Trophoblast cell (in vitro differentiated cells and primary cell): Measurements from ENCODE around the gene AHSA1. TPM values are rescaled to one million over a fixed set of nuclear protein-coding genes. Genes with fewer than 3 reads are reported as not detected.
"Not testable (repeated sequence)": the region's sequence is repeated elsewhere in the genome, so short reads cannot be mapped to it uniquely, and the experiment has no call there.

Source experiments
- DNase-seq, 2 donors: peaks; one replicate each; pipeline ENCODE4 v3.0.0-alpha.2; 2016
- H2AFZ ChIP-seq: 2 replicates; pipeline ENCODE4 v1.6.1; 2013; ENCODE audit warnings: low read length, moderate library complexity, mild to moderate bottlenecking; ENCODE audit not compliant: insufficient read depth, poor library complexity
- H2AK5ac ChIP-seq: 2 replicates; pipeline ENCODE4 v1.6.1; 2013; ENCODE audit warnings: mild to moderate bottlenecking, low read length
- H2BK120ac ChIP-seq: 2 replicates; pipeline ENCODE4 v1.6.1; 2013; ENCODE audit warnings: low read length, mild to moderate bottlenecking, moderate library complexity; ENCODE audit not compliant: insufficient read depth, poor library complexity
- H2BK12ac ChIP-seq: 2 replicates; pipeline ENCODE4 v1.6.1; 2013; ENCODE audit warnings: mild to moderate bottlenecking, low read length, moderate library complexity
- H2BK5ac ChIP-seq: 2 replicates; pipeline ENCODE4 v1.6.1; 2013; ENCODE audit warnings: low read length, low read depth, moderate library complexity, mild to moderate bottlenecking; ENCODE audit not compliant: poor library complexity
- H3K14ac ChIP-seq: 2 replicates; pipeline ENCODE4 v1.6.1; 2013; ENCODE audit warnings: mild to moderate bottlenecking, low read length
- H3K18ac ChIP-seq: 2 replicates; pipeline ENCODE4 v1.6.1; 2013; ENCODE audit warnings: mild to moderate bottlenecking, low read length
- H3K23ac ChIP-seq: 2 replicates; pipeline ENCODE4 v1.6.1; 2013; ENCODE audit warnings: low read length
- H3K27ac ChIP-seq: 2 replicates; pipeline ENCODE4 v1.5.1; 2013; ENCODE audit warnings: low read depth, mild to moderate bottlenecking, inconsistent platforms, low read length, moderate library complexity
- H3K27me3 ChIP-seq: 2 replicates; pipeline ENCODE4 v1.6.1; 2013; ENCODE audit warnings: inconsistent platforms, mild to moderate bottlenecking, low read length, moderate library complexity; ENCODE audit not compliant: insufficient read depth
- H3K36me3 ChIP-seq, 2 experiments: 1 replicate in 1 of 2; 2 replicates in 1 of 2; pipeline ENCODE4 v1.6.1; 2013; ENCODE audit warnings: low read length in 2 of 2, mild to moderate bottlenecking in 2 of 2, moderate library complexity in 1 of 2; ENCODE audit not compliant: insufficient read depth in 2 of 2, control insufficient read depth in 1 of 2
- H3K4ac ChIP-seq: 2 replicates; pipeline ENCODE4 v1.6.1; 2013; ENCODE audit warnings: low read depth, mild to moderate bottlenecking, low read length, moderate library complexity
- H3K4me1 ChIP-seq, 2 experiments: 1 replicate in 1 of 2; 2 replicates in 1 of 2; pipeline ENCODE4 v1.6.1; 2013; ENCODE audit warnings: low read length in 2 of 2, mild to moderate bottlenecking in 2 of 2, moderate library complexity in 1 of 2; ENCODE audit not compliant: insufficient read depth in 2 of 2, control insufficient read depth in 1 of 2
- H3K4me2 ChIP-seq: 2 replicates; pipeline ENCODE4 v1.6.1; 2013; ENCODE audit warnings: inconsistent platforms, mild to moderate bottlenecking, low read length, moderate library complexity
- H3K4me3 ChIP-seq: 2 replicates; pipeline ENCODE4 v1.5.1; 2013; ENCODE audit warnings: mild to moderate bottlenecking, low read depth, low read length, inconsistent platforms
- H3K79me1 ChIP-seq: one replicate; pipeline ENCODE4 v1.6.1; 2013; ENCODE audit warnings: low read length
- H3K79me2 ChIP-seq: 2 replicates; pipeline ENCODE4 v1.6.1; 2013; ENCODE audit warnings: low read length, mild to moderate bottlenecking; ENCODE audit not compliant: control insufficient read depth, insufficient read depth, poor library complexity
- H3K9ac ChIP-seq: 2 replicates; pipeline ENCODE4 v1.6.1; 2013; ENCODE audit warnings: mild to moderate bottlenecking, low read length
- H3K9me3 ChIP-seq: 2 replicates; pipeline ENCODE4 v1.6.1; 2013; ENCODE audit warnings: low read depth, mild to moderate bottlenecking, control low read depth, inconsistent platforms, low read length; ENCODE audit not compliant: insufficient read depth
- H4K12ac ChIP-seq: 2 replicates; pipeline ENCODE4 v1.6.1; 2013; ENCODE audit warnings: low read depth, mild to moderate bottlenecking, low read length, moderate library complexity
- H4K8ac ChIP-seq: 2 replicates; pipeline ENCODE4 v1.6.1; 2013; ENCODE audit warnings: low read depth, mild to moderate bottlenecking, low read length, moderate library complexity
- H4K91ac ChIP-seq: one replicate; pipeline ENCODE4 v1.6.1; 2013; ENCODE audit warnings: low read depth, mild to moderate bottlenecking, low read length, moderate library complexity
- WGBS: extraction: QIAGEN DNeasy Blood & Tissue Kit; methylation state at CpG from one replicate; pipeline ENCODE4 v1.1.7; 2013; ENCODE audit warnings: missing lambda C conversion rate; ENCODE audit not compliant: insufficient read length, insufficient coverage; ENCODE audit errors: extremely low coverage; 5-methylcytosine and 5-hydroxymethylcytosine counted together
- polyA plus RNA-seq: library from polyadenylated mRNA; stranded (reverse); fragments of 200-250 nt; gene quantifications from 2 replicates; pipeline ENCODE4 v1.2.3, GENCODE V29; 2013

AHSA1 gene
- polyA plus RNA-seq, result 98.3 and 100 TPM in 2 replicates

GRCh38 chr14:77457522-77458248 lies at the start of gene AHSA1, which contains the start of gene VIPAS39:
Gene AHSA1, plus strand, starts transcription at chr14:77458093. Its CDS starts 97 bp downstream, at chr14:77458190.
Gene VIPAS39, minus strand, starts transcription at chr14:77457601. Its CDS starts 3,499 bp downstream, at chr14:77454102.
- H4K8ac ChIP-seq, result peak within 1 kb of the TSS; percentile 72
- H3K79me1 ChIP-seq, result peaks cover 9% of the 10 kb centered on the region
- H2BK5ac ChIP-seq, result peak within 1 kb of the TSS; percentile 73
- H3K4me1 ChIP-seq, result no peaks in the 10 kb centered on the region
- no peak within 1 kb of the TSS for H3K23ac ChIP-seq
- peak within 1 kb of the TSS; percentile 75 for H3K14ac ChIP-seq
- H3K9ac ChIP-seq, result peak within 1 kb of the TSS; percentile 96
- peak within 1 kb of the TSS; percentile 67 for H3K27ac ChIP-seq
- H3K79me2 ChIP-seq, result peaks cover 8% of the 10 kb centered on the region
- H2AK5ac ChIP-seq, result peak within 1 kb of the TSS; percentile 16
- peaks cover 12 to 32% of the 10 kb centered on the region in 2 experiments for H3K36me3 ChIP-seq
- H2AFZ ChIP-seq, result peak within 1 kb of the TSS; percentile 50
- H3K9me3 ChIP-seq, result no peaks in the 10 kb centered on the region
- H2BK12ac ChIP-seq, result no peak within 1 kb of the TSS
- peak; percentile 98 for DNase-seq
- H3K4ac ChIP-seq, result peak within 1 kb of the TSS; percentile 46
- peak within 1 kb of the TSS; percentile 94 for H3K4me3 ChIP-seq
- WGBS, result no CpG with 5 or more reads among the region's 50 CpGs
- peak within 1 kb of the TSS; percentile 27 for H2BK120ac ChIP-seq
- peak within 1 kb of the TSS; percentile 64 for H4K91ac ChIP-seq
- no peaks in the 10 kb centered on the region for H3K27me3 ChIP-seq
- H4K12ac ChIP-seq, result peak within 1 kb of the TSS; percentile 26
- H3K18ac ChIP-seq, result peak within 1 kb of the TSS; percentile 71
- H3K4me2 ChIP-seq, result peak within 1 kb of the TSS; percentile 90

- no peak overlapping the region for H4K91ac ChIP-seq
- H3K4ac ChIP-seq, result no peak overlapping the region
- H2BK5ac ChIP-seq, result no peak overlapping the region
- no peak overlapping the region for H3K18ac ChIP-seq
- no peak overlapping the region for H2BK120ac ChIP-seq
- H3K23ac ChIP-seq, result no peak overlapping the region
- no peak overlapping the region for H4K12ac ChIP-seq
- no peaks in the 10 kb centered on the region for H3K4me1 ChIP-seq
- no peak overlapping the region for H3K27ac ChIP-seq
- H3K14ac ChIP-seq, result no peak overlapping the region
- H3K27me3 ChIP-seq, result no peaks in the 10 kb centered on the region
- no CpG with 5 or more reads among the region's 3 CpGs for WGBS
- H2AFZ ChIP-seq, result no peak overlapping the region
- H2AK5ac ChIP-seq, result no peak overlapping the region
- no peak overlapping the region for H4K8ac ChIP-seq
- H3K9me3 ChIP-seq, result no peaks in the 10 kb centered on the region
- H2BK12ac ChIP-seq, result no peak overlapping the region
- H3K79me2 ChIP-seq, result no peaks in the 10 kb centered on the region
- no peak overlapping the region for H3K9ac ChIP-seq
- H3K79me1 ChIP-seq, result no peaks in the 10 kb centered on the region
- no peaks in the 10 kb centered on the region for H3K36me3 ChIP-seq
- no peak for DNase-seq
- no peak overlapping the region for H3K4me2 ChIP-seq
- no peak overlapping the region for H3K4me3 ChIP-seq
Observed at GRCh38 chr14:77409131-77409533, 48.8 kb upstream of the AHSA1 start.

- H2AK5ac ChIP-seq, H2BK120ac ChIP-seq, H3K4me2 ChIP-seq, H4K91ac ChIP-seq, DNase-seq, H4K12ac ChIP-seq, H3K4me1 ChIP-seq, H3K23ac ChIP-seq, H3K18ac ChIP-seq, H3K9ac ChIP-seq, H3K79me2 ChIP-seq, H3K36me3 ChIP-seq, H3K9me3 ChIP-seq, H3K79me1 ChIP-seq, H4K8ac ChIP-seq, H3K4me3 ChIP-seq, H2BK5ac ChIP-seq, H3K27me3 ChIP-seq, H3K27ac ChIP-seq, H2AFZ ChIP-seq, H2BK12ac ChIP-seq, H3K14ac ChIP-seq, H3K4ac ChIP-seq: not testable (repeated sequence)
- WGBS, result no CpG with 5 or more reads among the region's 10 CpGs
Observed at GRCh38 chr14:77415403-77416030, 42.4 kb upstream of the AHSA1 start.

- H3K9me3 ChIP-seq, H3K9ac ChIP-seq, H3K27me3 ChIP-seq, H4K91ac ChIP-seq, H3K4ac ChIP-seq, H3K4me2 ChIP-seq, H2BK120ac ChIP-seq, H3K79me2 ChIP-seq, H4K12ac ChIP-seq, H2BK5ac ChIP-seq, H3K4me3 ChIP-seq, H3K27ac ChIP-seq, DNase-seq, H2BK12ac ChIP-seq, H4K8ac ChIP-seq, H3K4me1 ChIP-seq, H2AK5ac ChIP-seq, H3K18ac ChIP-seq, H3K23ac ChIP-seq, H3K36me3 ChIP-seq, H3K79me1 ChIP-seq, H2AFZ ChIP-seq, H3K14ac ChIP-seq: not testable (repeated sequence)
- WGBS, result no CpG with 5 or more reads among the region's 3 CpGs
Observed at GRCh38 chr14:77416098-77416497, 41.8 kb upstream of the AHSA1 start.
